Parathyroid adenoma (tissue), 2 donors: Measurements from ENCODE around the gene MEIS1.

Source experiments
- H2AFZ ChIP-seq: fragments of 300-600 bp; sonication (generic); one replicate; pipeline ENCODE4 v1.7.0; 2017; ENCODE audit warnings: antibody characterized with exemption, mild to moderate bottlenecking
- H3K27ac ChIP-seq: fragments of 300-600 bp; sonication (generic); one replicate; pipeline ENCODE4 v1.7.0; 2017
- H3K27me3 ChIP-seq: fragments of 300-600 bp; sonication (generic); one replicate; pipeline ENCODE4 v1.7.0; 2017; ENCODE audit warnings: low read length; ENCODE audit not compliant: control insufficient read depth, insufficient read depth
- H3K36me3 ChIP-seq: fragments of 300-600 bp; sonication (generic); one replicate; pipeline ENCODE4 v1.7.0; 2017; ENCODE audit warnings: low read length; ENCODE audit not compliant: control insufficient read depth, insufficient read depth
- H3K4me1 ChIP-seq: fragments of 300-600 bp; sonication (generic); one replicate; pipeline ENCODE4 v1.7.0; 2017; ENCODE audit warnings: control low read depth
- H3K4me2 ChIP-seq: fragments of 300-600 bp; sonication (generic); one replicate; pipeline ENCODE4 v1.7.0; 2017; ENCODE audit warnings: low read length
- H3K4me3 ChIP-seq: fragments of 300-600 bp; sonication (generic); one replicate; pipeline ENCODE4 v1.7.0; 2017; ENCODE audit warnings: low read depth, low read length
- H3K79me2 ChIP-seq: fragments of 300-600 bp; sonication (generic); one replicate; pipeline ENCODE4 v1.7.0; 2017; ENCODE audit warnings: control low read depth
- H3K9ac ChIP-seq: fragments of 300-600 bp; sonication (generic); one replicate; pipeline ENCODE4 v1.7.0; 2017; ENCODE audit warnings: mild to moderate bottlenecking
- H3K9me3 ChIP-seq: fragments of 300-600 bp; sonication (generic); one replicate; pipeline ENCODE4 v1.7.0; 2017; ENCODE audit warnings: low read length; ENCODE audit not compliant: control insufficient read depth
- CTCF ChIP-seq: fragments of 300-600 bp; sonication (generic); IDR thresholded peaks from one replicate; pipeline ENCODE4 v1.7.0; 2017; ENCODE audit warnings: antibody characterized with exemption, mild to moderate bottlenecking
- donor health status: primary hyperparathyroidism.

MEIS1 gene

GRCh38 chr2:66464930-66465637 lies 30.2 kb downstream of the MEIS1 start:
- Histone ChIP-seq H3K4me2 (no peak overlapping the region), H3K4me3 (no peak overlapping the region), H3K79me2 (no peaks in the 10 kb centered on the region), H3K4me1 (peaks cover 3% of the 10 kb centered on the region), H3K27ac (no peak overlapping the region), H3K9ac (no peak overlapping the region), H2AFZ (no peak overlapping the region), H3K9me3 (no peaks in the 10 kb centered on the region), H3K36me3 (no peaks in the 10 kb centered on the region), H3K27me3 (no peaks in the 10 kb centered on the region)
- TF ChIP-seq CTCF = no peak

GRCh38 chr2:66466433-66466832 lies 31.5 kb downstream of the MEIS1 start:
- Histone ChIP-seq H3K27me3 (no peaks in the 10 kb centered on the region), H3K36me3 (no peaks in the 10 kb centered on the region), H3K79me2 (no peaks in the 10 kb centered on the region), H3K4me2 (no peak overlapping the region), H3K4me3 (no peak overlapping the region), H3K4me1 (peaks cover 3% of the 10 kb centered on the region), H3K27ac (no peak overlapping the region), H2AFZ (no peak overlapping the region), H3K9ac (no peak overlapping the region), H3K9me3 (no peaks in the 10 kb centered on the region)
- TF ChIP-seq CTCF = no peak

- Histone ChIP-seq H3K27me3 (no peaks in the 10 kb centered on the region), H3K4me2 (no peak overlapping the region), H3K9me3 (no peaks in the 10 kb centered on the region), H3K79me2 (no peaks in the 10 kb centered on the region), H2AFZ (no peak overlapping the region), H3K9ac (no peak overlapping the region), H3K36me3 (no peaks in the 10 kb centered on the region), H3K27ac (no peak overlapping the region), H3K4me1 (peaks cover 3% of the 10 kb centered on the region), H3K4me3 (no peak overlapping the region)
- TF ChIP-seq CTCF = no peak
These were observed 32.8 kb downstream of the MEIS1 start for GRCh38 chr2:66467718-66468117.

GRCh38 chr2:66469214-66469902 lies 34.4 kb downstream of the MEIS1 start:
- Histone ChIP-seq H3K79me2 (no peaks in the 10 kb centered on the region), H2AFZ (no peak overlapping the region), H3K4me1 (peaks cover 3% of the 10 kb centered on the region), H3K4me3 (no peak overlapping the region), H3K27me3 (no peaks in the 10 kb centered on the region), H3K9ac (no peak overlapping the region), H3K27ac (no peak overlapping the region), H3K4me2 (no peak overlapping the region), H3K36me3 (no peaks in the 10 kb centered on the region), H3K9me3 (no peaks in the 10 kb centered on the region)
- no peak for TF ChIP-seq CTCF

- H3K9me3 ChIP-seq = no peaks in the 10 kb centered on the region
- H3K4me1 ChIP-seq = peaks cover 3% of the 10 kb centered on the region
These were observed 35.3 kb downstream of the MEIS1 start for GRCh38 chr2:66470199-66470598.

More at GRCh38 chr2:66470199-66470598, 35.3 kb downstream of the MEIS1 start:
- Histone ChIP-seq H3K79me2 (no peaks in the 10 kb centered on the region), H3K27me3 (no peaks in the 10 kb centered on the region), H3K36me3 (no peaks in the 10 kb centered on the region), H3K9ac (no peak overlapping the region), H3K27ac (no peak overlapping the region), H3K4me3 (no peak overlapping the region), H2AFZ (no peak overlapping the region), H3K4me2 (no peak overlapping the region)
- TF ChIP-seq CTCF = no peak
